H1 (cell line): Measurements from ENCODE around the gene PSORS1C1. TPM values are rescaled to one million over a fixed set of nuclear protein-coding genes. Genes with fewer than 3 reads are reported as not detected.

Experiments
- CHD7 ChIP-seq: fragments of 300-600 bp; sonication (generic); IDR thresholded peaks from 2 replicates; pipeline ENCODE4 v1.7.1; 2012; ENCODE audit warnings: low read length, moderate library complexity, mild to moderate bottlenecking, inconsistent platforms; ENCODE audit not compliant: insufficient replicate concordance
- CREB1 ChIP-seq: IDR thresholded peaks from 2 replicates; pipeline ENCODE4 v1.6.1; 2012; ENCODE audit warnings: inconsistent platforms
- EP300 ChIP-seq, 2 experiments: IDR thresholded peaks; 1 replicate in 1 of 2; 2 replicates in 1 of 2; pipeline ENCODE4 v1.6.1; 2011 to 2012; ENCODE audit warnings: low read depth in 2 of 2, low read length in 2 of 2, mild to moderate bottlenecking in 2 of 2, borderline replicate concordance in 1 of 2, inconsistent platforms in 1 of 2, moderate library complexity in 1 of 2
- FOSL1 ChIP-seq: IDR thresholded peaks from 2 replicates; pipeline ENCODE4 v1.6.1; 2011; ENCODE audit warnings: mild to moderate bottlenecking, low read depth, low read length, moderate library complexity; ENCODE audit not compliant: insufficient read depth
- HDAC2 ChIP-seq, 2 experiments: fragments of 300-600 bp in 1 of 2; sonication (generic) in 1 of 2; IDR thresholded peaks; 2 replicates each; pipeline ENCODE4 v1.6.1; 2011 to 2012; ENCODE audit warnings: low read depth in 2 of 2, low read length in 2 of 2, mild to moderate bottlenecking in 2 of 2, moderate library complexity in 2 of 2, borderline replicate concordance in 1 of 2, inconsistent platforms in 1 of 2
- JUN ChIP-seq: IDR thresholded peaks from 2 replicates; pipeline ENCODE4 v1.6.1; 2011; ENCODE audit warnings: low read depth, mild to moderate bottlenecking, improper control_type of control experiment, low read length
- SP1 ChIP-seq: IDR thresholded peaks from 2 replicates; pipeline ENCODE4 v1.6.1; 2011; ENCODE audit warnings: low read depth, low read length
- SP2 ChIP-seq: IDR thresholded peaks from 2 replicates; pipeline ENCODE4 v1.6.1; 2012; ENCODE audit warnings: mild to moderate bottlenecking, low read length, inconsistent platforms
- TAF1 ChIP-seq: IDR thresholded peaks from 2 replicates; pipeline ENCODE4 v1.6.1; 2011; ENCODE audit warnings: mild to moderate bottlenecking, low read depth, low read length
- TAF7 ChIP-seq: optimal IDR thresholded peaks from 2 replicates; pipeline ENCODE3; 2011; ENCODE audit warnings: low read depth, mild to moderate bottlenecking, inconsistent platforms, low read length, moderate library complexity, borderline replicate concordance
- TCF12 ChIP-seq: IDR thresholded peaks from 2 replicates; pipeline ENCODE4 v1.6.1; 2011; ENCODE audit warnings: low read depth, mild to moderate bottlenecking, low read length
- YY1 ChIP-seq: IDR thresholded peaks from 2 replicates; pipeline ENCODE4 v1.6.1; 2011; ENCODE audit warnings: low read depth, mild to moderate bottlenecking, low read length
- polyA plus RNA-seq, 7 experiments: library from polyadenylated mRNA; depleted of rRNA in 3 of 7; stranded (reverse) in 5 of 7; unstranded in 2 of 7; fragments of >200 nt in 5 of 7; fragments of 200-250 nt in 2 of 7; gene quantifications; 1 replicate in 5 of 7; 2 replicates in 1 of 7; 4 replicates in 1 of 7; pipeline versions ENCODE4 v1.2.1 to v1.2.3, GENCODE V29; 2011 to 2013; ENCODE audit warnings: missing spikeins in 2 of 7, mixed read lengths in 2 of 7
- total RNA-seq: library from RNA; stranded (reverse); fragmentation: NEBNext Ultra II Directional; extraction: Animal tissue kit (Norgen Biotek cat#: 25700); gene quantifications from 2 replicates; pipeline ENCODE4 v1.2.1, GENCODE V29; 2021

PSORS1C1 gene
- total and polyA plus RNA-seq, 2 of the 8 experiments (the other 6 are each of a cell fraction or from before 2014, with no cell fraction given), result 0.12 to 0.52 TPM

GRCh38 chr6:31172973-31173384 lies 58.4 kb downstream of the PSORS1C1 start (continued):
- no peak for TF ChIP-seq CHD7
- peak in 1 of 2 experiments; percentile 89; a peak in 1 of 3 replicates for TF ChIP-seq EP300 (IDR thresholded peaks at IDR 0.05; ENCODE audit: borderline replicate concordance in 1 of 2, low read depth in 2 of 2, low read length in 2 of 2)
- TF ChIP-seq YY1, result peak; percentile 60; the same call in 1 of the 2 replicates
- TF ChIP-seq TAF1, result peak; percentile 70
- peak; percentile 15 for TF ChIP-seq TAF7
- peak; percentile 92 for TF ChIP-seq SP1
- TF ChIP-seq FOSL1, result no peak
- TF ChIP-seq JUN, result no peak
- TF ChIP-seq TCF12, result 0 out of 2 replicates have a peak, but pooled peaks have one; percentile 73
- no peak for TF ChIP-seq CREB1
- TF ChIP-seq HDAC2 (IDR thresholded peaks at IDR 0.05; ENCODE audit: borderline replicate concordance in 1 of 2, low read depth in 2 of 2, low read length in 2 of 2), result peak in 1 of 2 experiments; percentile 39; a peak in 1 of 4 replicates
- TF ChIP-seq SP2, result no peak
